ENCODE measurements around the gene ERC2.

The ERC2 gene

GRCh38 chr3:55469957-55470526 lies 998.2 kb downstream of the ERC2 start:
- DNase-seq (ENCODE audit: low read depth): no peak

- DNase-seq (ENCODE audit: low read depth): no peak
These were observed 1000.0 kb downstream of the ERC2 start for GRCh38 chr3:55468251-55468650.

- DNase-seq (ENCODE audit: low read depth): no peak
These were observed 1001.2 kb downstream of the ERC2 start for GRCh38 chr3:55467099-55467498.

- no peak for DNase-seq (ENCODE audit: low read depth)
These were observed 1001.7 kb downstream of the ERC2 start for GRCh38 chr3:55466526-55466925.

GRCh38 chr3:55461896-55462295 lies 1006.4 kb downstream of the ERC2 start:
- no peak for DNase-seq (ENCODE audit: low read depth)

GRCh38 chr3:55459838-55460237 lies 1008.4 kb downstream of the ERC2 start:
- no peak for DNase-seq (ENCODE audit: low read depth)
